ENCODE results near the gene FUOM.

DNA sequence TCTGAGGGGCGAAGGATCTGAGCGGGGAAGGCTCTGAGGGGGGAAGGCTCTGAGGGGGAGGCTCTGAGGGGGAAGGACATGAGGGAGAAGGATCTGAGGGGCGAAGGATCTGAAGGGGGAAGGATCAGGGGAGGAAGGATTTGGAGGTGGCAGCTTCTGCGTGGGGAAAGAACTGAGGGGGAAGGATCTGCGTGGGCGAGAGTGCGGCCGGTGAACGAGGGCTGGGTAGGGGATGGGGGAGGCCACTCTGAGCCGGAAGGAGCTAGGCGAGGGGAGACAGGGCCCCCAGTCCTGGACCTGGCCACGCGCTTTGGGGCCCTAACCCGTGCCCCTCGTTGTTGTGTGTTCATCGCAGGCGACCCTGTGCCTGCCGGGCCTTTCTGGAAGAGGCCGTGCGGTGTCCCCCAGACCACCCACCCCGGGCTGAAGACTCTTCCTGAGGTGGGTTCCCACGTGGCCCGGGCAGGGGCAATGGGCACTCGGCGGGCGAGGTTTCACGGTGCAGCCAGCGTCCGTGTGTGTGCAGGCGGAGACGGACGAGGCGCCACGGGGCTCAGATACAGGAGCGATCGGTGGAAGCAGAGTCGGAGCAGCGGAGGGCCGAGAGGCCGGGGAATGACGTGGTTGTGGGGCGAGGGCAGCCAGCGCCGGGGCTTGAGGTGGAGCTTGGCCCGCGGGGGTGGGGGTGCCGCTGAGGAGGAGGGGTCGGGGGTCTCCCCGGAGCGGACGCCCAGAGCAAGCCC, 23.1 kb downstream of the FUOM start:
- TF ChIP-seq POLR2A (IDR thresholded peaks at IDR 0.05): no peak
- TF ChIP-seq, protein P1, sequence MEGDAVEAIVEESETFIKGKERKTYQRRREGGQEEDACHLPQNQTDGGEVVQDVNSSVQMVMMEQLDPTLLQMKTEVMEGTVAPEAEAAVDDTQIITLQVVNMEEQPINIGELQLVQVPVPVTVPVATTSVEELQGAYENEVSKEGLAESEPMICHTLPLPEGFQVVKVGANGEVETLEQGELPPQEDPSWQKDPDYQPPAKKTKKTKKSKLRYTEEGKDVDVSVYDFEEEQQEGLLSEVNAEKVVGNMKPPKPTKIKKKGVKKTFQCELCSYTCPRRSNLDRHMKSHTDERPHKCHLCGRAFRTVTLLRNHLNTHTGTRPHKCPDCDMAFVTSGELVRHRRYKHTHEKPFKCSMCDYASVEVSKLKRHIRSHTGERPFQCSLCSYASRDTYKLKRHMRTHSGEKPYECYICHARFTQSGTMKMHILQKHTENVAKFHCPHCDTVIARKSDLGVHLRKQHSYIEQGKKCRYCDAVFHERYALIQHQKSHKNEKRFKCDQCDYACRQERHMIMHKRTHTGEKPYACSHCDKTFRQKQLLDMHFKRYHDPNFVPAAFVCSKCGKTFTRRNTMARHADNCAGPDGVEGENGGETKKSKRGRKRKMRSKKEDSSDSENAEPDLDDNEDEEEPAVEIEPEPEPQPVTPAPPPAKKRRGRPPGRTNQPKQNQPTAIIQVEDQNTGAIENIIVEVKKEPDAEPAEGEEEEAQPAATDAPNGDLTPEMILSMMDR (IDR thresholded peaks at IDR 0.05): no peak
